PFSK-1 (cell line): ENCODE measurements around the gene AKAP1.

Experiments
- FOXP2 ChIP-seq: optimal IDR thresholded peaks from 2 replicates; pipeline ENCODE3; 2011; ENCODE audit warnings: borderline replicate concordance, control low read depth, inconsistent platforms; ENCODE audit not compliant: insufficient read depth; ENCODE audit errors: extremely low read length, extremely low read depth
- POLR2AphosphoS5 ChIP-seq: IDR thresholded peaks from 2 replicates; pipeline ENCODE4 v1.6.1; 2012; ENCODE audit warnings: low read depth, mild to moderate bottlenecking, control low read depth, low read length, moderate library complexity
- SIN3A ChIP-seq: IDR thresholded peaks from 2 replicates; pipeline ENCODE4 v1.6.1; 2012; ENCODE audit warnings: mild to moderate bottlenecking, low read length, moderate library complexity, borderline replicate concordance; ENCODE audit not compliant: insufficient read depth
- TAF1 ChIP-seq: IDR thresholded peaks from 2 replicates; pipeline ENCODE4 v1.6.1; 2012; ENCODE audit warnings: low read length, control low read depth, borderline replicate concordance; ENCODE audit not compliant: insufficient read depth
- TF ChIP-seq, protein P1 (sequence below), 2 experiments: IDR thresholded peaks; 2 replicates each; pipeline versions ENCODE4 v1.6.1 to v1.8.0; 2011 to 2012; ENCODE audit warnings: low read depth in 2 of 2, low read length in 2 of 2, control low read depth in 1 of 2, inconsistent platforms in 1 of 2, mild to moderate bottlenecking in 1 of 2, moderate library complexity in 1 of 2; ENCODE audit not compliant: insufficient read depth in 1 of 2

AKAP1 gene

DNA sequence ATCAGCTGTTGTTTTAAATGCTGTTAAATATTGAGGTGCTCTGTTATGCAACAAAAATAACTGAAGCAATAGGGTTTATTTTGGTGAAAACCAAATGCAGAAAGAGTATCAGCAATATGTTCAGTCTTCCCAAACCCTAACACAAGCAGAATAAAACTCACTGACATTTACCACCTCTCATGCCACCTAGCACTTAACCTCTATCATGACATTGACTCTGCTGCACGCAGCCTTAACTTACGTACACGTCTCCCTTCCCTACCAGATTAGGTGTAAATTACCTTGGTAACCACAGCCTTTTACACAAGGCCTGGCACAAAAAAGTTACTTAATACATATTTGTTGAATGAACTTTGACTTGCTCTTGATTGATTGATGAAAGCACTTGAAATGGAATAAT, 9.9 kb upstream of the AKAP1 start:
- TF ChIP-seq, protein P1, sequence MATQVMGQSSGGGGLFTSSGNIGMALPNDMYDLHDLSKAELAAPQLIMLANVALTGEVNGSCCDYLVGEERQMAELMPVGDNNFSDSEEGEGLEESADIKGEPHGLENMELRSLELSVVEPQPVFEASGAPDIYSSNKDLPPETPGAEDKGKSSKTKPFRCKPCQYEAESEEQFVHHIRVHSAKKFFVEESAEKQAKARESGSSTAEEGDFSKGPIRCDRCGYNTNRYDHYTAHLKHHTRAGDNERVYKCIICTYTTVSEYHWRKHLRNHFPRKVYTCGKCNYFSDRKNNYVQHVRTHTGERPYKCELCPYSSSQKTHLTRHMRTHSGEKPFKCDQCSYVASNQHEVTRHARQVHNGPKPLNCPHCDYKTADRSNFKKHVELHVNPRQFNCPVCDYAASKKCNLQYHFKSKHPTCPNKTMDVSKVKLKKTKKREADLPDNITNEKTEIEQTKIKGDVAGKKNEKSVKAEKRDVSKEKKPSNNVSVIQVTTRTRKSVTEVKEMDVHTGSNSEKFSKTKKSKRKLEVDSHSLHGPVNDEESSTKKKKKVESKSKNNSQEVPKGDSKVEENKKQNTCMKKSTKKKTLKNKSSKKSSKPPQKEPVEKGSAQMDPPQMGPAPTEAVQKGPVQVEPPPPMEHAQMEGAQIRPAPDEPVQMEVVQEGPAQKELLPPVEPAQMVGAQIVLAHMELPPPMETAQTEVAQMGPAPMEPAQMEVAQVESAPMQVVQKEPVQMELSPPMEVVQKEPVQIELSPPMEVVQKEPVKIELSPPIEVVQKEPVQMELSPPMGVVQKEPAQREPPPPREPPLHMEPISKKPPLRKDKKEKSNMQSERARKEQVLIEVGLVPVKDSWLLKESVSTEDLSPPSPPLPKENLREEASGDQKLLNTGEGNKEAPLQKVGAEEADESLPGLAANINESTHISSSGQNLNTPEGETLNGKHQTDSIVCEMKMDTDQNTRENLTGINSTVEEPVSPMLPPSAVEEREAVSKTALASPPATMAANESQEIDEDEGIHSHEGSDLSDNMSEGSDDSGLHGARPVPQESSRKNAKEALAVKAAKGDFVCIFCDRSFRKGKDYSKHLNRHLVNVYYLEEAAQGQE (IDR thresholded peaks at IDR 0.05; ENCODE audit: insufficient read depth in 1 of 2, low read depth in 2 of 2, low read length in 2 of 2), result no peak
- TF ChIP-seq POLR2AphosphoS5 (no peak), TAF1 (no peak), FOXP2 (no peak), SIN3A (no peak)

DNA sequence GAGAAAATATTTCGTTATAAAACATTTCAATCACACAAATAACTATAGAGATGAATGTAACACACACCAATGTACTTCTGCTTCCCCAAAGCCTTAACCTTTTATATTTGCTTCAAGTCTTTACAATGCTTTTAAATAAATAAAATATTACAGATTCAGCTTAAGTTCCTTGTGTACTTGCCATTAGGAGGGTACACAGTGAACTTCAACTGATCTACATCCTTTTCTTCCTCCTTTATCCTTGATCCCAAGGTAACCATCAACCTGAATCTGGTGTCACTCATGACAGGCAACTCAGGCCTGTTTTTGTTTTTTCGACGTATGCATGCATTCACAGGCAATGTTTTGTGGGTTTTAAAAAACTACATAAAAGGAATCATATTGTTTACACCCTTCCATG, 9.3 kb upstream of the AKAP1 start:
- TF ChIP-seq POLR2AphosphoS5 (no peak), SIN3A (no peak), FOXP2 (no peak), TAF1 (no peak)
- TF ChIP-seq, protein P1 (IDR thresholded peaks at IDR 0.05; ENCODE audit: insufficient read depth in 1 of 2, low read depth in 2 of 2, low read length in 2 of 2), result no peak

DNA sequence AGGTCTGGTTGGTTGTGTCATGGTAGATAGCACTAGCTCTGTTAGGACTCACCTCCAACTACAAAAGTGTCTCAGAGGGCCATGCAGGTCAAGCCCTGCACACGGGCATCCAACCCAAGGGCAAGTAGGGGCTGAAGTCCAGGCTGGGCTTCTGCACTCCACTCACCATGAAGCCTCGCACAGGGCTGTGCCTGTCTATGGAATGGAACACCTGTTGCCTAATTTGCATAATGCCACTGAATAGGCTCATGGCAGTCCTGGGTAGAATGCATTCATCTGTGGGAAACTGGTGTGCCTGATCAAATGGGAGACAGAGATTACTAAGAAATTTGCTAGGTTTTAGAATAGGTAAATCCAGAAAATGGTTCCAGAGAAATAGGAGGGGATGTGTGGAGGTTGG, 8.0 kb upstream of the AKAP1 start:
- no peak for TF ChIP-seq POLR2AphosphoS5
- TF ChIP-seq SIN3A, result no peak
- TF ChIP-seq FOXP2, result no peak
- TF ChIP-seq, protein P1 (IDR thresholded peaks at IDR 0.05; ENCODE audit: insufficient read depth in 1 of 2, low read depth in 2 of 2, low read length in 2 of 2), result no peak
- TF ChIP-seq TAF1, result no peak

DNA sequence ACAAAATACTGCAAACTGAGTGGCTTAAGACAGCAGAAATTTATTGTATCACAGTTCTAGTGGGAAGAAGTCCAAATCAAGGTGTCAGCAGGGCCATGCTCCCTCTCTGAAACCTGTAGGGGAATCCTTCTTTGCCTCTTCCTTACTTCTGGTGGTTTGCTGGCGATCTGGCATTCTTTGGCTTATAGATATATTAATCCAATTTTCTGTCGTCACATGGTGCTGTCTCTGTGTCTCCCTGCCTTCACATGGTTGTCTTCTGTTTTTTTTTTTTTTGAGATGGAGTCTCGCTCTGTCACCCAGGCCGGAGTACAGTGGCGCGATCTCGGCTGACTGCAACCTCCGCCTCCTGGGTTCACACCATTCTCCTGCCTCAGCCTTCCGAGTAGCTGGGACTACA, 6.8 kb upstream of the AKAP1 start:
- TF ChIP-seq SIN3A (no peak), POLR2AphosphoS5 (no peak), FOXP2 (no peak), TAF1 (no peak)
- TF ChIP-seq, protein P1 (IDR thresholded peaks at IDR 0.05; ENCODE audit: insufficient read depth in 1 of 2, low read depth in 2 of 2, low read length in 2 of 2), result no peak

DNA sequence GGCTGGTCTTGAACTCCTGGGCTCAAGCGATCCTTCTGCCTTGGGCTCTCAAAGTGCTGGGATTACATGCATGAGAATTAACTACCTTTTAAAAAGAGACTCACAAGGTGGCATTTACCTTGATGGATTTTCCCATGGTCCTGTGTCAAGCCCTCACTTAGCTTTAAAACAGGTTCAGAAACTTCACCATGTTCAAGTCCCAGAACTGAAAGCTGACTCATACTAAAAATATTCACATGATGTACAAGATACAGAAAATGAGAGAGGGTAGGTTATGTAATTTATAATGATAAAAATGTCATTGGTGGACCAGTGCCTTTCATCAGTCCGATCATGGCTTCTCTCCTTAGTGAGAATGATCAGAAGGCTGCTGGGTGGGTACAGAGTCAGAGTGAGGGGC, 4.3 kb upstream of the AKAP1 start:
- TF ChIP-seq, protein P1 (IDR thresholded peaks at IDR 0.05; ENCODE audit: insufficient read depth in 1 of 2, low read depth in 2 of 2, low read length in 2 of 2), result no peak
- TF ChIP-seq SIN3A (no peak), FOXP2 (no peak), TAF1 (no peak), POLR2AphosphoS5 (no peak)
